D721Med (cell line): Measurements from ENCODE around the gene CASZ1.

Source experiments
- DNase-seq: peaks from one replicate; pipeline ENCODE4 v3.0.0; 2011; ENCODE audit warnings: low spot score; ENCODE audit not compliant: insufficient read length
- FAIRE-seq: peaks from 2 replicates; lab custom pipeline; 2011; peaks lifted over from hg19 to GRCh38; lab: Jason Lieb, UNC
- CTCF ChIP-seq: IDR thresholded peaks from 2 replicates; pipeline ENCODE4 v1.5.1; 2012; ENCODE audit warnings: mild to moderate bottlenecking, control low read depth; ENCODE audit not compliant: insufficient read depth; ENCODE audit errors: missing control alignments

Gene CASZ1

GRCh38 chr1:10694633-10695627, 101.5 kb downstream of the CASZ1 start:
- no peak for TF ChIP-seq CTCF

GRCh38 chr1:10694274-10694632, 102.2 kb downstream of the CASZ1 start:
- no peak for TF ChIP-seq CTCF

More at GRCh38 chr1:10694633-10695627, 101.5 kb downstream of the CASZ1 start:
- FAIRE-seq (no peak), DNase-seq (peak; percentile 55)

GRCh38 chr1:10693497-10694273, 102.8 kb downstream of the CASZ1 start:
- no peak for FAIRE-seq
- DNase-seq, result no peak
- no peak for TF ChIP-seq CTCF

More at GRCh38 chr1:10694274-10694632, 102.2 kb downstream of the CASZ1 start:
- no peak for FAIRE-seq
- DNase-seq, result no peak

- no peak for DNase-seq
- no peak for TF ChIP-seq CTCF
- no peak for FAIRE-seq
Measured at GRCh38 chr1:10693152-10693496, 103.3 kb downstream of the CASZ1 start.

GRCh38 chr1:10692401-10693021, 103.9 kb downstream of the CASZ1 start:
- FAIRE-seq (no peak), DNase-seq (no peak)
- TF ChIP-seq CTCF, result peak; percentile 50

GRCh38 chr1:10691740-10692125, 104.7 kb downstream of the CASZ1 start:
- FAIRE-seq (no peak), DNase-seq (no peak)
- TF ChIP-seq CTCF, result no peak
